ENCODE measurements around the gene LDLRAD3. TPM values are rescaled to one million over a fixed set of nuclear protein-coding genes. Genes with fewer than 3 reads are reported as not detected.

The LDLRAD3 gene
- total RNA-seq, 1 experiment from 2014 or later = 12.1 TPM

- no peak overlapping the region for H2BK20ac ChIP-seq (ENCODE audit: low read depth, low read length, poor library complexity, severe bottlenecking)
- no peaks in the 10 kb centered on the region for H3K23me2 ChIP-seq (ENCODE audit: insufficient read length, low read depth, low read length, poor library complexity, severe bottlenecking)
- no peak overlapping the region for H4K91ac ChIP-seq (ENCODE audit: insufficient read length, low read depth, low read length)
- no peak overlapping the region for H3K18ac ChIP-seq (ENCODE audit: insufficient read length, low read depth, low read length)
- no peak overlapping the region for H4K5ac ChIP-seq (ENCODE audit: insufficient read length, low read depth, low read length)
- no peak for TF ChIP-seq CTCF (conservative IDR thresholded peaks at IDR 0.05)
- peaks cover 16 to 25% of the 10 kb centered on the region in 2 experiments for H3K4me1 Mint-ChIP-seq
- H3K23ac ChIP-seq (ENCODE audit: insufficient read length, low read depth, low read length) = no peak overlapping the region
- H3K14ac ChIP-seq (ENCODE audit: insufficient read depth, low read length) = no peak overlapping the region
- no peak overlapping the region for H3K9ac ChIP-seq (ENCODE audit: extremely low read depth, insufficient read length, low read length)
- H2BK15ac ChIP-seq (ENCODE audit: low read depth, low read length) = no peak overlapping the region
- H3K9me3 ChIP-seq (ENCODE audit: control insufficient read depth, low read depth, low read length) = no peaks in the 10 kb centered on the region
- H3K79me1 ChIP-seq (ENCODE audit: insufficient read depth, low read depth, low read length, poor library complexity, severe bottlenecking) = no peaks in the 10 kb centered on the region
- peaks cover 10% of the 10 kb centered on the region; the same call in 1 of the 2 replicates for H3K4me1 ChIP-seq (ENCODE audit: insufficient read depth, low read length)
- H3K4ac ChIP-seq (ENCODE audit: low read depth, low read length) = no peak overlapping the region
- H3K4me3 Mint-ChIP-seq = no peak overlapping the region
- no peak overlapping the region for H2AFZ ChIP-seq (ENCODE audit: low read length)
- no peaks in the 10 kb centered on the region for H3K27me3 Mint-ChIP-seq (ENCODE audit: low read depth)
- no peak overlapping the region for H3K27ac ChIP-seq (ENCODE audit: insufficient read length, low read depth, low read length)
- H3K56ac ChIP-seq (ENCODE audit: insufficient read length, low read depth, low read length) = no peak overlapping the region
- H2BK12ac ChIP-seq (ENCODE audit: insufficient read length, low read depth, low read length) = no peak overlapping the region
- H3K27me3 ChIP-seq (ENCODE audit: insufficient read depth, low read length) = no peaks in the 10 kb centered on the region
- no peaks in the 10 kb centered on the region for H3K79me2 ChIP-seq (ENCODE audit: insufficient read depth, low read length)
- no peak overlapping the region for H2AK5ac ChIP-seq (ENCODE audit: insufficient read length, low read length)
- no peak overlapping the region for H3K4me2 ChIP-seq (ENCODE audit: insufficient read depth, insufficient read length, low read length)
- peak overlapping the region in 1 of 3 experiments; percentile 19; a peak in 1 of 7 replicates for H3K27ac Mint-ChIP-seq
- H2BK120ac ChIP-seq (ENCODE audit: low read depth, low read length, poor library complexity, severe bottlenecking) = no peak overlapping the region
- H4K20me1 ChIP-seq (ENCODE audit: control insufficient read depth, insufficient read depth, insufficient read length) = no peaks in the 10 kb centered on the region
- DNase-seq = no peak
- H4K8ac ChIP-seq (replicated peaks; ENCODE audit: insufficient read length, low read depth, low read length) = no peak overlapping the region
- H2BK5ac ChIP-seq (ENCODE audit: insufficient read length, low read length) = no peak overlapping the region
- WGBS (ENCODE audit: extremely low coverage, insufficient read length, low lambda C conversion rate) = no CpG with 5 or more reads among the region's 6 CpGs
- H3T11ph ChIP-seq (ENCODE audit: low read length) = no peak overlapping the region
- H3K36me3 Mint-ChIP-seq (ENCODE audit: insufficient read depth in 1 of 3, low read depth in 3 of 3) = no peaks in the 10 kb centered on the region; a peak in 1 of 7 replicates
- no peaks in the 10 kb centered on the region for H3K9me3 Mint-ChIP-seq
These were observed 211.9 kb downstream of the LDLRAD3 start for GRCh38 chr11:36155770-36156160.
